Measurements from ENCODE around the gene ABCF3.
"Not testable (repeated sequence)": the region's sequence is repeated elsewhere in the genome, so short reads cannot be mapped to it uniquely, and the experiment has no call there.

Gene ABCF3

GRCh38 chr3:184162571-184163070, 23.4 kb upstream of the ABCF3 start:
- WGBS, 2 donors (ENCODE audit: extremely low coverage in 2 of 2, insufficient read length in 2 of 2, insufficient replicate concordance in 1 of 2) = no CpG with 5 or more reads among the region's 8 CpGs
- not testable (repeated sequence) for H3K9ac ChIP-seq (ENCODE audit: low read depth, low read length, poor library complexity); H3K14ac ChIP-seq (ENCODE audit: low read length); H4K91ac ChIP-seq (ENCODE audit: low read depth, low read length, poor library complexity); H2BK15ac ChIP-seq (ENCODE audit: low read length); H3K18ac ChIP-seq (ENCODE audit: low read length); H3K27ac ChIP-seq (replicated peaks; ENCODE audit: low read length); H3K9me3 ChIP-seq (replicated peaks in 1 of 2; ENCODE audit: control insufficient read depth in 2 of 2, insufficient read depth in 1 of 2, low read depth in 1 of 2, low read length in 2 of 2); H2BK12ac ChIP-seq (ENCODE audit: low read length); H2AK5ac ChIP-seq (ENCODE audit: low read depth, low read length); H3K27me3 ChIP-seq (ENCODE audit: control insufficient read depth in 3 of 3, insufficient read depth in 3 of 3, low read depth in 1 of 3, low read length in 3 of 3); H3K4me3 ChIP-seq (ENCODE audit: low read length in 2 of 2); H2BK5ac ChIP-seq (ENCODE audit: low read length); H3K79me1 ChIP-seq (ENCODE audit: low read depth, low read length); DNase-seq (ENCODE audit: low spot score); H3K4me1 ChIP-seq (ENCODE audit: control insufficient read depth in 2 of 2, insufficient read depth in 1 of 2, low read depth in 1 of 2, low read length in 2 of 2); H4K8ac ChIP-seq (ENCODE audit: low read depth, low read length); H2BK120ac ChIP-seq (ENCODE audit: low read depth, low read length); H3K4ac ChIP-seq (ENCODE audit: low read length); H2AFZ ChIP-seq (ENCODE audit: low read length); H3K23ac ChIP-seq (ENCODE audit: low read depth, low read length, poor library complexity); H3K4me2 ChIP-seq (ENCODE audit: insufficient read depth, low read length, poor library complexity, severe bottlenecking)
- H3K36me3 ChIP-seq (replicated peaks in 1 of 2; ENCODE audit: control insufficient read depth in 2 of 2, insufficient read depth in 2 of 2, low read length in 2 of 2) = peaks cover 38 to 66% of the 10 kb centered on the region in 2 donors

GRCh38 chr3:184164648-184165330, 21.2 kb upstream of the ABCF3 start:
- H3K4ac ChIP-seq (ENCODE audit: low read length) = no peak overlapping the region
- no peak overlapping the region for H3K18ac ChIP-seq (ENCODE audit: low read length)
- no peak overlapping the region for H3K4me2 ChIP-seq (ENCODE audit: insufficient read depth, low read length, poor library complexity, severe bottlenecking)
- no peak overlapping the region for H3K27ac ChIP-seq (replicated peaks; ENCODE audit: low read length)
- DNase-seq (ENCODE audit: low spot score) = no peak
- no peak overlapping the region for H2BK12ac ChIP-seq (ENCODE audit: low read length)
- H3K9me3 ChIP-seq (replicated peaks in 1 of 2; ENCODE audit: control insufficient read depth in 2 of 2, insufficient read depth in 1 of 2, low read depth in 1 of 2, low read length in 2 of 2) = no peaks in the 10 kb centered on the region
- H3K23ac ChIP-seq (ENCODE audit: low read depth, low read length, poor library complexity) = peak overlapping the region; percentile 21
- H4K8ac ChIP-seq (ENCODE audit: low read depth, low read length) = no peak overlapping the region
- H2BK120ac ChIP-seq (ENCODE audit: low read depth, low read length) = no peak overlapping the region
- H3K9ac ChIP-seq (ENCODE audit: low read depth, low read length, poor library complexity) = no peak overlapping the region
- no peak overlapping the region for H2AFZ ChIP-seq (ENCODE audit: low read length)
- no peaks in the 10 kb centered on the region for H3K27me3 ChIP-seq (ENCODE audit: control insufficient read depth in 3 of 3, insufficient read depth in 3 of 3, low read depth in 1 of 3, low read length in 3 of 3)
- H2AK5ac ChIP-seq (ENCODE audit: low read depth, low read length) = no peak overlapping the region
- no peak overlapping the region for H3K14ac ChIP-seq (ENCODE audit: low read length)
- peak overlapping the region in 1 of 2 donors; percentile 38 for H3K4me3 ChIP-seq (ENCODE audit: low read length in 2 of 2)
- WGBS, 2 donors (ENCODE audit: extremely low coverage in 2 of 2, insufficient read length in 2 of 2, insufficient replicate concordance in 1 of 2) = no CpG with 5 or more reads among the region's 16 CpGs
- no peaks in the 10 kb centered on the region for H3K4me1 ChIP-seq (ENCODE audit: control insufficient read depth in 2 of 2, insufficient read depth in 1 of 2, low read depth in 1 of 2, low read length in 2 of 2)
- no peak overlapping the region for H2BK15ac ChIP-seq (ENCODE audit: low read length)
- peaks cover 48 to 84% of the 10 kb centered on the region in 2 donors for H3K36me3 ChIP-seq (replicated peaks in 1 of 2; ENCODE audit: control insufficient read depth in 2 of 2, insufficient read depth in 2 of 2, low read length in 2 of 2)
- no peak overlapping the region for H4K91ac ChIP-seq (ENCODE audit: low read depth, low read length, poor library complexity)
- no peak overlapping the region for H2BK5ac ChIP-seq (ENCODE audit: low read length)
- peaks cover 10% of the 10 kb centered on the region for H3K79me1 ChIP-seq (ENCODE audit: low read depth, low read length)

- Histone ChIP-seq H2AK5ac (ENCODE audit: low read depth, low read length) (no peak overlapping the region), H3K9ac (ENCODE audit: low read depth, low read length, poor library complexity) (no peak overlapping the region), H3K36me3 (replicated peaks in 1 of 2; ENCODE audit: control insufficient read depth in 2 of 2, insufficient read depth in 2 of 2, low read length in 2 of 2) (peaks cover 50 to 86% of the 10 kb centered on the region in 2 donors), H2BK15ac (ENCODE audit: low read length) (no peak overlapping the region), H3K27ac (replicated peaks; ENCODE audit: low read length) (no peak overlapping the region), H3K4me1 (ENCODE audit: control insufficient read depth in 2 of 2, insufficient read depth in 1 of 2, low read depth in 1 of 2, low read length in 2 of 2) (no peaks in the 10 kb centered on the region), H3K27me3 (ENCODE audit: control insufficient read depth in 3 of 3, insufficient read depth in 3 of 3, low read depth in 1 of 3, low read length in 3 of 3) (no peaks in the 10 kb centered on the region), H2BK120ac (ENCODE audit: low read depth, low read length) (no peak overlapping the region), H2AFZ (ENCODE audit: low read length) (no peak overlapping the region), H3K14ac (ENCODE audit: low read length) (no peak overlapping the region), H3K18ac (ENCODE audit: low read length) (no peak overlapping the region), H3K79me1 (ENCODE audit: low read depth, low read length) (peaks cover 6% of the 10 kb centered on the region), H3K23ac (ENCODE audit: low read depth, low read length, poor library complexity) (no peak overlapping the region), H2BK12ac (ENCODE audit: low read length) (no peak overlapping the region), H4K8ac (ENCODE audit: low read depth, low read length) (no peak overlapping the region), H3K4me2 (ENCODE audit: insufficient read depth, low read length, poor library complexity, severe bottlenecking) (no peak overlapping the region), H3K4ac (ENCODE audit: low read length) (no peak overlapping the region), H4K91ac (ENCODE audit: low read depth, low read length, poor library complexity) (no peak overlapping the region), H2BK5ac (ENCODE audit: low read length) (no peak overlapping the region), H3K9me3 (replicated peaks in 1 of 2; ENCODE audit: control insufficient read depth in 2 of 2, insufficient read depth in 1 of 2, low read depth in 1 of 2, low read length in 2 of 2) (no peaks in the 10 kb centered on the region), H3K4me3 (ENCODE audit: low read length in 2 of 2) (no peak overlapping the region)
- no peak for DNase-seq (ENCODE audit: low spot score)
- WGBS, 2 donors (ENCODE audit: extremely low coverage in 2 of 2, insufficient read length in 2 of 2, insufficient replicate concordance in 1 of 2) = no CpG with 5 or more reads among the region's 3 CpGs
These were observed 20.5 kb upstream of the ABCF3 start for GRCh38 chr3:184165543-184165942.

GRCh38 chr3:184166671-184167070, 19.3 kb upstream of the ABCF3 start:
- whole genome bisulfite sequencing, 2 donors (ENCODE audit: extremely low coverage in 2 of 2, insufficient read length in 2 of 2, insufficient replicate concordance in 1 of 2) = no CpG with 5 or more reads among the region's 6 CpGs
- Histone ChIP-seq H2BK15ac (ENCODE audit: low read length) (no peak overlapping the region), H3K23ac (ENCODE audit: low read depth, low read length, poor library complexity) (no peak overlapping the region), H3K4me3 (ENCODE audit: low read length in 2 of 2) (no peak overlapping the region), H3K27ac (replicated peaks; ENCODE audit: low read length) (no peak overlapping the region), H3K4me2 (ENCODE audit: insufficient read depth, low read length, poor library complexity, severe bottlenecking) (no peak overlapping the region), H3K27me3 (ENCODE audit: control insufficient read depth in 3 of 3, insufficient read depth in 3 of 3, low read depth in 1 of 3, low read length in 3 of 3) (no peaks in the 10 kb centered on the region), H3K14ac (ENCODE audit: low read length) (no peak overlapping the region), H2AFZ (ENCODE audit: low read length) (no peak overlapping the region), H3K18ac (ENCODE audit: low read length) (no peak overlapping the region), H2BK12ac (ENCODE audit: low read length) (no peak overlapping the region), H2AK5ac (ENCODE audit: low read depth, low read length) (no peak overlapping the region), H3K9me3 (replicated peaks in 1 of 2; ENCODE audit: control insufficient read depth in 2 of 2, insufficient read depth in 1 of 2, low read depth in 1 of 2, low read length in 2 of 2) (no peaks in the 10 kb centered on the region), H2BK120ac (ENCODE audit: low read depth, low read length) (no peak overlapping the region), H2BK5ac (ENCODE audit: low read length) (no peak overlapping the region), H3K79me1 (ENCODE audit: low read depth, low read length) (peaks cover 3% of the 10 kb centered on the region), H3K4me1 (ENCODE audit: control insufficient read depth in 2 of 2, insufficient read depth in 1 of 2, low read depth in 1 of 2, low read length in 2 of 2) (no peaks in the 10 kb centered on the region), H4K8ac (ENCODE audit: low read depth, low read length) (no peak overlapping the region), H4K91ac (ENCODE audit: low read depth, low read length, poor library complexity) (no peak overlapping the region), H3K4ac (ENCODE audit: low read length) (no peak overlapping the region), H3K36me3 (replicated peaks in 1 of 2; ENCODE audit: control insufficient read depth in 2 of 2, insufficient read depth in 2 of 2, low read length in 2 of 2) (peaks cover 60 to 93% of the 10 kb centered on the region in 2 donors), H3K9ac (ENCODE audit: low read depth, low read length, poor library complexity) (no peak overlapping the region)
- DNase-seq (ENCODE audit: low spot score) = no peak

All from neuronal stem cell (in vitro differentiated cells).